ENCODE data around the gene TFAP2E.

- TF ChIP-seq EZH2 (IDR thresholded peaks at IDR 0.05; ENCODE audit: borderline replicate concordance) (no peak), CTCF (IDR thresholded peaks at IDR 0.05; ENCODE audit: poor library complexity) (no peak)
These were observed 33.3 kb upstream of the TFAP2E start for GRCh38 chr1:35539824-35540261.
